Parathyroid adenoma (tissue), 2 donors: ENCODE measurements around the gene CEP162.

Experiments used
- H2AFZ ChIP-seq: fragments of 300-600 bp; sonication (generic); one replicate; pipeline ENCODE4 v1.7.0; 2017; ENCODE audit warnings: antibody characterized with exemption, mild to moderate bottlenecking
- H3K27ac ChIP-seq: fragments of 300-600 bp; sonication (generic); one replicate; pipeline ENCODE4 v1.7.0; 2017
- H3K27me3 ChIP-seq: fragments of 300-600 bp; sonication (generic); one replicate; pipeline ENCODE4 v1.7.0; 2017; ENCODE audit warnings: low read length; ENCODE audit not compliant: control insufficient read depth, insufficient read depth
- H3K36me3 ChIP-seq: fragments of 300-600 bp; sonication (generic); one replicate; pipeline ENCODE4 v1.7.0; 2017; ENCODE audit warnings: low read length; ENCODE audit not compliant: control insufficient read depth, insufficient read depth
- H3K4me1 ChIP-seq: fragments of 300-600 bp; sonication (generic); one replicate; pipeline ENCODE4 v1.7.0; 2017; ENCODE audit warnings: control low read depth
- H3K4me2 ChIP-seq: fragments of 300-600 bp; sonication (generic); one replicate; pipeline ENCODE4 v1.7.0; 2017; ENCODE audit warnings: low read length
- H3K4me3 ChIP-seq: fragments of 300-600 bp; sonication (generic); one replicate; pipeline ENCODE4 v1.7.0; 2017; ENCODE audit warnings: low read depth, low read length
- H3K79me2 ChIP-seq: fragments of 300-600 bp; sonication (generic); one replicate; pipeline ENCODE4 v1.7.0; 2017; ENCODE audit warnings: control low read depth
- H3K9ac ChIP-seq: fragments of 300-600 bp; sonication (generic); one replicate; pipeline ENCODE4 v1.7.0; 2017; ENCODE audit warnings: mild to moderate bottlenecking
- H3K9me3 ChIP-seq: fragments of 300-600 bp; sonication (generic); one replicate; pipeline ENCODE4 v1.7.0; 2017; ENCODE audit warnings: low read length; ENCODE audit not compliant: control insufficient read depth
- CTCF ChIP-seq: fragments of 300-600 bp; sonication (generic); IDR thresholded peaks from one replicate; pipeline ENCODE4 v1.7.0; 2017; ENCODE audit warnings: antibody characterized with exemption, mild to moderate bottlenecking
- donor health status: primary hyperparathyroidism.

The CEP162 gene

GRCh38 chr6:84150705-84151104 lies 76.7 kb downstream of the CEP162 start:
- Histone ChIP-seq H3K4me3 (no peak overlapping the region), H3K79me2 (no peaks in the 10 kb centered on the region), H3K9me3 (no peaks in the 10 kb centered on the region), H3K27me3 (no peaks in the 10 kb centered on the region), H3K4me2 (no peak overlapping the region), H3K36me3 (no peaks in the 10 kb centered on the region), H2AFZ (no peak overlapping the region), H3K27ac (no peak overlapping the region), H3K9ac (no peak overlapping the region), H3K4me1 (no peaks in the 10 kb centered on the region)
- no peak for TF ChIP-seq CTCF

- H2AFZ ChIP-seq, result no peak overlapping the region
- no peak overlapping the region for H3K4me2 ChIP-seq
- no peak for TF ChIP-seq CTCF
- H3K36me3 ChIP-seq, result no peaks in the 10 kb centered on the region
- no peaks in the 10 kb centered on the region for H3K79me2 ChIP-seq
- H3K27ac ChIP-seq, result no peak overlapping the region
- no peak overlapping the region for H3K9ac ChIP-seq
- no peaks in the 10 kb centered on the region for H3K4me1 ChIP-seq
- no peaks in the 10 kb centered on the region for H3K27me3 ChIP-seq
- no peak overlapping the region for H3K4me3 ChIP-seq
- no peaks in the 10 kb centered on the region for H3K9me3 ChIP-seq
These were observed 85.9 kb downstream of the CEP162 start for GRCh38 chr6:84141521-84141920.

- no peak overlapping the region for H3K9ac ChIP-seq
- H3K27ac ChIP-seq, result no peak overlapping the region
- no peak overlapping the region for H2AFZ ChIP-seq
- H3K27me3 ChIP-seq, result no peaks in the 10 kb centered on the region
- no peak for TF ChIP-seq CTCF
- H3K36me3 ChIP-seq, result no peaks in the 10 kb centered on the region
- H3K4me1 ChIP-seq, result no peaks in the 10 kb centered on the region
- H3K79me2 ChIP-seq, result no peaks in the 10 kb centered on the region
- H3K4me2 ChIP-seq, result no peak overlapping the region
- no peak overlapping the region for H3K4me3 ChIP-seq
- H3K9me3 ChIP-seq, result no peaks in the 10 kb centered on the region
These were observed 88.1 kb downstream of the CEP162 start for GRCh38 chr6:84139311-84139710.

GRCh38 chr6:84137989-84138575 lies 89.4 kb downstream of the CEP162 start:
- TF ChIP-seq CTCF, result no peak
- Histone ChIP-seq H3K27me3 (no peaks in the 10 kb centered on the region), H3K4me3 (no peak overlapping the region), H3K27ac (no peak overlapping the region), H2AFZ (no peak overlapping the region), H3K79me2 (no peaks in the 10 kb centered on the region), H3K4me1 (no peaks in the 10 kb centered on the region), H3K9ac (no peak overlapping the region), H3K36me3 (no peaks in the 10 kb centered on the region), H3K9me3 (no peaks in the 10 kb centered on the region), H3K4me2 (no peak overlapping the region)

GRCh38 chr6:84137051-84137375 lies 90.4 kb downstream of the CEP162 start:
- Histone ChIP-seq H3K9me3 (no peaks in the 10 kb centered on the region), H3K27ac (no peak overlapping the region), H3K4me1 (no peaks in the 10 kb centered on the region), H3K4me2 (no peak overlapping the region), H3K9ac (no peak overlapping the region), H3K27me3 (no peaks in the 10 kb centered on the region), H3K4me3 (no peak overlapping the region), H3K79me2 (no peaks in the 10 kb centered on the region), H2AFZ (no peak overlapping the region), H3K36me3 (no peaks in the 10 kb centered on the region)
- TF ChIP-seq CTCF, result no peak
